Gastroesophageal sphincter (tissue), 4 donors: Measurements from ENCODE around the gene GRIFIN. TPM values are rescaled to one million over a fixed set of nuclear protein-coding genes. Genes with fewer than 3 reads are reported as not detected.

Experiments used
- ATAC-seq: fragments of 150-250 bp; one replicate; pipeline ENCODE4 v1.9.1; 2016; ENCODE audit warnings: mild to moderate bottlenecking, moderate library complexity
- H3K27ac ChIP-seq, 4 donors: fragments of 200-600 bp; sonication (generic) in 3 of 4; 1 replicate in 3 of 4; 2 replicates in 1 of 4; pipeline ENCODE4 v1.5.1; 2016 to 2019
- H3K27me3 ChIP-seq: fragments of 200-600 bp; sonication (generic); one replicate; pipeline ENCODE4 v1.5.1; 2019
- H3K36me3 ChIP-seq, 2 donors: fragments of 200-600 bp; sonication (generic); one replicate each; pipeline ENCODE4 v1.5.1; 2019; ENCODE audit warnings: control low read depth in 1 of 2
- H3K4me1 ChIP-seq, 3 donors: fragments of 200-600 bp; sonication (generic); 1 replicate in 2 of 3; 2 replicates in 1 of 3; pipeline ENCODE4 v1.5.1; 2016 to 2019; ENCODE audit warnings: control low read depth in 2 of 3
- H3K4me3 ChIP-seq, 2 donors: fragments of 200-600 bp; sonication (generic); one replicate each; pipeline ENCODE4 v1.5.1; 2019; ENCODE audit warnings: mild to moderate bottlenecking in 1 of 2, moderate library complexity in 1 of 2
- H3K9me3 ChIP-seq, 3 donors: fragments of 200-600 bp; sonication (generic); one replicate each; pipeline ENCODE4 v1.5.1; 2017 to 2019; ENCODE audit warnings: control low read depth in 2 of 3
- CTCF ChIP-seq, 4 experiments: fragments of 200-600 bp in 2 of 4; fragments of 450-650 bp in 2 of 4; sonication (generic) in 1 of 4; IDR thresholded peaks; one replicate each; pipeline ENCODE4 v1.5.1; 2017 to 2019; ENCODE audit warnings: antibody characterized with exemption in 4 of 4, mild to moderate bottlenecking in 2 of 4, moderate library complexity in 2 of 4
- EP300 ChIP-seq: sonication (generic); formaldehyde crosslinking; IDR thresholded peaks from one replicate; pipeline ENCODE4 v1.6.1; 2017; ENCODE audit warnings: antibody characterized with exemption, mild to moderate bottlenecking
- POLR2A ChIP-seq, 2 donors: fragments of 450-650 bp; IDR thresholded peaks; one replicate each; pipeline ENCODE4 v1.6.1; 2017; ENCODE audit warnings: antibody characterized with exemption in 2 of 2, mild to moderate bottlenecking in 2 of 2, moderate library complexity in 1 of 2
- POLR2AphosphoS5 ChIP-seq: sonication (generic); formaldehyde crosslinking; IDR thresholded peaks from one replicate; pipeline ENCODE4 v1.6.1; 2017; ENCODE audit warnings: antibody characterized with exemption
- WGBS, 2 donors: methylation state at CpG; one replicate each; pipeline ENCODE4 v1.1.5; 2018; ENCODE audit warnings: low coverage in 1 of 2; 5-methylcytosine and 5-hydroxymethylcytosine counted together
- total RNA-seq, 4 donors: library from RNA; depleted of rRNA; stranded (reverse); fragments of >200 nt; gene quantifications; one replicate each; pipeline ENCODE4 v1.1.0, GENCODE V29; 2016

GRIFIN gene
- total RNA-seq, 4 donors from 2014 or later = not detected

GRCh38 chr7:2441430-2442058 is 34.7 kb downstream of the GRIFIN start:
- TF ChIP-seq CTCF (IDR thresholded peaks at IDR 0.05) (no peak), POLR2AphosphoS5 (no peak), EP300 (no peak), POLR2A (IDR thresholded peaks at IDR 0.05) (no peak)
- Histone ChIP-seq H3K27ac (no peak overlapping the region), H3K27me3 (no peaks in the 10 kb centered on the region), H3K36me3 (peaks cover 0 to 41% of the 10 kb centered on the region in 2 donors), H3K4me1 (peaks cover 0 to 26% (median 8%) of the 10 kb centered on the region in 3 donors), H3K9me3 (no peaks in the 10 kb centered on the region), H3K4me3 (no peak overlapping the region)
- ATAC-seq = no peak
- WGBS, 2 donors = 81 to 100% methylated on average over 2 to 4 of the region's 5 CpGs

GRCh38 chr7:2440608-2441245 is 35.5 kb downstream of the GRIFIN start:
- Histone ChIP-seq H3K36me3 (peaks cover 0 to 45% of the 10 kb centered on the region in 2 donors), H3K27ac (no peak overlapping the region), H3K9me3 (no peaks in the 10 kb centered on the region), H3K4me3 (no peak overlapping the region), H3K4me1 (peaks cover 0 to 26% (median 8%) of the 10 kb centered on the region in 3 donors), H3K27me3 (no peaks in the 10 kb centered on the region)
- ATAC-seq = no peak
- WGBS, 2 donors = 58 to 68% methylated on average over 7 to 8 of the region's 21 CpGs
- TF ChIP-seq EP300 = no peak
- no peak for TF ChIP-seq POLR2A (IDR thresholded peaks at IDR 0.05)
- TF ChIP-seq POLR2AphosphoS5 = no peak
- no peak for TF ChIP-seq CTCF (IDR thresholded peaks at IDR 0.05)

- 90 to 95% methylated on average over 4 to 8 of the region's 13 CpGs for WGBS, 2 donors
- Histone ChIP-seq H3K27me3 (no peaks in the 10 kb centered on the region), H3K36me3 (peaks cover 0 to 63% of the 10 kb centered on the region in 2 donors), H3K9me3 (no peaks in the 10 kb centered on the region), H3K4me1 (peaks cover 0 to 11% (median 8%) of the 10 kb centered on the region in 3 donors), H3K27ac (peak overlapping the region in 2 of 4 donors; percentile 16 to 37), H3K4me3 (no peak overlapping the region)
- no peak for ATAC-seq
- no peak for TF ChIP-seq POLR2A (IDR thresholded peaks at IDR 0.05)
- TF ChIP-seq POLR2AphosphoS5 = no peak
- no peak for TF ChIP-seq CTCF (IDR thresholded peaks at IDR 0.05)
- TF ChIP-seq EP300 = no peak
Measured at GRCh38 chr7:2438775-2439174, 37.4 kb downstream of the GRIFIN start.

- no peaks in the 10 kb centered on the region for H3K27me3 ChIP-seq
- peaks cover 0 to 11% (median 8%) of the 10 kb centered on the region in 3 donors for H3K4me1 ChIP-seq
- H3K27ac ChIP-seq = peak overlapping the region in 2 of 4 donors; percentile 16 to 37
- no peak overlapping the region for H3K4me3 ChIP-seq
- ATAC-seq = peak; percentile 82
- TF ChIP-seq EP300 (no peak), POLR2A (IDR thresholded peaks at IDR 0.05) (no peak), CTCF (IDR thresholded peaks at IDR 0.05) (no peak), POLR2AphosphoS5 (no peak)
- WGBS, 2 donors = 80 to 100% methylated on average over 1 to 2 of the region's 7 CpGs
- H3K9me3 ChIP-seq = no peaks in the 10 kb centered on the region
- peaks cover 0 to 68% of the 10 kb centered on the region in 2 donors for H3K36me3 ChIP-seq
Measured at GRCh38 chr7:2438186-2438585, 38.0 kb downstream of the GRIFIN start.
